ENCODE data around the gene ABCG2. TPM values are rescaled to one million over a fixed set of nuclear protein-coding genes. Genes with fewer than 3 reads are reported as not detected.

ABCG2 gene
- total and polyA plus RNA-seq, 2 of the 8 experiments (the other 6 are each of a cell fraction or from before 2014, with no cell fraction given) = 2.4 to 4.6 TPM

DNA sequence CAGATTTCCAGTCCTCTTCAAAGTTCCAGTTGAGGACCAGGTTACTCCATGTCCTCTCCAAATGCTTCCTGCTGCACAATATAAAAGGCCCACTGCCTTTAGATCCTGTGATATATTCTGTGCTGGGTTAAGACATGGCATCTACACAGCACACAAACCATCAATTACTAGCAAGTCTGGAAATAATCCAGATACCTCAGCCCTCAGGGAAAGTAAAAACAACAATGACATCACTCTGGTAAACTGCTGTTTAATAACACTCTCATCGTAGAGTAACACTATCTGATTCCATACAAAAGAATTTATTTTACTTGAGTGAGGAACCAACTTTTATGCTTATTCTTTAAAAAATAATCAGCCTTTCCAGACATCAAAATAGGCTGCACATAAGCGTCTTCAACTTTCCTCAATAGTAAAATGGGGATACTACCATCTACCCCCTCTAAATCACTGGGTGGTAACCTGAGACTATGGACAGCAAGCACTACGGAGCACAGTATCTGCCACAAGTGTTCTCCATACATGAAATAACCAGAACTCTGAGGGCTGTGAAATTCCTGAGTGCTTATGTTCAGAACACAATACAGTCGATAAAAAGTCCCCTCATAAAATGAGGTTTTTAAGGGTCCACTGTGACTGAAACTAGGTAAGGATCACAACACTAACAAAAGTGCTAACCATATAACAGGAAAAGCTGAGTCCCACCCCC lies 53.4 kb downstream of the ABCG2 start:
- Histone ChIP-seq H3K4me1 (replicated peaks in 1 of 4; ENCODE audit: control insufficient read depth in 3 of 4, insufficient read depth in 4 of 4, low read length in 3 of 4) (no peaks in the 10 kb centered on the region), H3K27ac (ENCODE audit: low read depth, low read length) (no peak overlapping the region), H3K4me3 (ENCODE audit: extremely low read depth in 1 of 4, insufficient read depth in 2 of 4, low read depth in 3 of 4, low read length in 4 of 4) (no peak overlapping the region), H2BK5ac (ENCODE audit: low read depth, low read length) (no peak overlapping the region), H3K79me2 (ENCODE audit: control insufficient read depth in 1 of 2, insufficient read depth in 2 of 2, low read length in 2 of 2) (no peaks in the 10 kb centered on the region), H2BK120ac (replicated peaks; ENCODE audit: low read depth, low read length) (no peak overlapping the region), H3K36me3 (ENCODE audit: control insufficient read depth in 2 of 4, insufficient read depth in 4 of 4, low read length in 3 of 4) (no peaks in the 10 kb centered on the region), H2BK12ac (ENCODE audit: low read depth, low read length) (no peak overlapping the region), H4K20me1 (replicated peaks in 1 of 2; ENCODE audit: control insufficient read depth in 1 of 2, insufficient read depth in 2 of 2, low read length in 2 of 2) (no peaks in the 10 kb centered on the region), H2AK5ac (ENCODE audit: low read depth, low read length) (no peak overlapping the region), H3K9me3 (ENCODE audit: insufficient read depth in 2 of 2, low read depth in 1 of 2, low read length in 1 of 2) (no peaks in the 10 kb centered on the region), H3K56ac (replicated peaks; ENCODE audit: insufficient read length, low read depth, low read length) (no peak overlapping the region), H2BK20ac (ENCODE audit: low read length) (no peak overlapping the region), H3K27me3 (replicated peaks in 1 of 4; ENCODE audit: control insufficient read depth in 3 of 4, extremely low read depth in 1 of 4, insufficient read depth in 3 of 4, low read length in 3 of 4) (no peaks in the 10 kb centered on the region), H3K18ac (ENCODE audit: extremely low read depth, low read length) (no peak overlapping the region), H3K14ac (ENCODE audit: insufficient read length) (no peak overlapping the region), H3K9ac (replicated peaks in 1 of 4; ENCODE audit: extremely low read depth in 1 of 4, low read depth in 3 of 4, low read length in 3 of 4) (no peak overlapping the region), H4K8ac (ENCODE audit: extremely low read depth, insufficient read depth, low read length) (no peak overlapping the region), H3K23me2 (ENCODE audit: low read depth, low read length) (no peaks in the 10 kb centered on the region), H3K79me1 (ENCODE audit: low read depth, low read length) (no peaks in the 10 kb centered on the region), H4K91ac (replicated peaks; ENCODE audit: insufficient read length, low read length) (no peak overlapping the region), H4K5ac (ENCODE audit: insufficient read length, low read depth, low read length) (no peak overlapping the region), H3K4ac (replicated peaks; ENCODE audit: insufficient read length, low read depth, low read length) (no peak overlapping the region), H3K23ac (ENCODE audit: insufficient read length) (no peak overlapping the region), H2AFZ (ENCODE audit: low read length) (no peak overlapping the region), H2BK15ac (ENCODE audit: low read length) (no peak overlapping the region), H3K4me2 (ENCODE audit: insufficient read depth in 1 of 2, low read depth in 2 of 2, low read length in 2 of 2) (no peak overlapping the region)
- WGBS, 2 experiments (ENCODE audit: extremely low coverage in 1 of 2, insufficient coverage in 1 of 2, insufficient read length in 1 of 2, insufficient replicate concordance in 2 of 2, low coverage in 1 of 2, low lambda C conversion rate in 2 of 2, missing lambda C conversion rate in 1 of 2) = 86% methylated on average over 4 of the region's 4 CpGs; no CpG with 5 or more reads in 1 of the 2 experiments
- POLR2A ChIA-PET (ENCODE audit: partially characterized antibody) = no interaction called here
- FAIRE-seq = no peak
- CTCF ChIA-PET (ENCODE audit: partially characterized antibody) = no interaction called here
- no peak for DNase-seq (ENCODE audit: low read depth in 1 of 2, low spot score in 2 of 2)
- TF ChIP-seq MAX (IDR thresholded peaks at IDR 0.05) = no peak
- TF ChIP-seq POLR2A (IDR thresholded peaks at IDR 0.05; ENCODE audit: control extremely low read depth in 1 of 2, low read depth in 2 of 2, low read length in 2 of 2) = no peak
- TF ChIP-seq, protein P1, sequence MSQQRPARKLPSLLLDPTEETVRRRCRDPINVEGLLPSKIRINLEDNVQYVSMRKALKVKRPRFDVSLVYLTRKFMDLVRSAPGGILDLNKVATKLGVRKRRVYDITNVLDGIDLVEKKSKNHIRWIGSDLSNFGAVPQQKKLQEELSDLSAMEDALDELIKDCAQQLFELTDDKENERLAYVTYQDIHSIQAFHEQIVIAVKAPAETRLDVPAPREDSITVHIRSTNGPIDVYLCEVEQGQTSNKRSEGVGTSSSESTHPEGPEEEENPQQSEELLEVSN (IDR thresholded peaks at IDR 0.05) = no peak
- TF ChIP-seq EGR1 (IDR thresholded peaks at IDR 0.05; ENCODE audit: borderline replicate concordance, low read depth, low read length) = no peak
- no peak for TF ChIP-seq ZNF274 (IDR thresholded peaks at IDR 0.05; ENCODE audit: borderline replicate concordance, extremely low read depth, low read length)
- TF ChIP-seq RFX5 (IDR thresholded peaks at IDR 0.05; ENCODE audit: borderline replicate concordance, low read depth, low read length) = no peak
- no peak for TF ChIP-seq NANOG (IDR thresholded peaks at IDR 0.05; ENCODE audit: insufficient read depth, low read depth, low read length, poor library complexity, severe bottlenecking)
- no peak for TF ChIP-seq SUZ12 (IDR thresholded peaks at IDR 0.05; ENCODE audit: low read length)
- no peak for TF ChIP-seq BCL11A (IDR thresholded peaks at IDR 0.05; ENCODE audit: low read depth in 2 of 2, low read length in 2 of 2)
- TF ChIP-seq GTF2F1 (IDR thresholded peaks at IDR 0.05; ENCODE audit: borderline replicate concordance, low read depth, low read length) = no peak
- no peak for TF ChIP-seq PHF8 (conservative IDR thresholded peaks at IDR 0.05; ENCODE audit: low read depth, low read length)
- no peak for TF ChIP-seq SRF (IDR thresholded peaks at IDR 0.05; ENCODE audit: low read depth, low read length)
- TF ChIP-seq KDM1A (IDR thresholded peaks at IDR 0.05; ENCODE audit: borderline replicate concordance, low read length) = no peak
